ENCODE measurements around the gene PITPNC1. TPM values are rescaled to one million over a fixed set of nuclear protein-coding genes. Genes with fewer than 3 reads are reported as not detected.
A peak's percentile ranks its signal among the peaks of the same experiment; 100 is the strongest.

The PITPNC1 gene
- total RNA-seq, 2 donors from 2014 or later: 12.5 to 18.1 TPM

DNA sequence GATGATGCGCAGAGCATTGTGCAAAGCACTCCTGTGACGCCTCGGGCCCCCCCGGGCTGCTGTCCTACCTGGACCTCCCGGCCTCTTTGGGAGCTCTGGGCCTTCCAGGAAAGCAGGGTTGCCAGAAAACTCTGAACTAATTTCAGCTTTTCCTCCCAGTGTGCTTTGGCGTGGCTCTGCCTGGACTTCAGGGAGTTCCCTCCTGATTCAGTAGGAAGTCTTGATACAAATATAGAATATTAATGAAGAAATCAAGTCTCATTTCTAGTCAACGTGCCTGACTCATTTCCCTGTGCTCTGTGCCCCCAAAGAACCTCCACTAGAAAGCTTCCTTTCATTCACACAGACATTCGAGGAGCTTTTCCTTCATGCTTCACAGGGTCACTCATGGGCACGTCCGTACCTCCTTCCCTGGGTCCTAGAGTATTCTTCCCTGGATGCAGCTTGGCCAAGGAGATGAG lies 256.7 kb downstream of the PITPNC1 start:
- H3K9me3 ChIP-seq: no peaks in the 10 kb centered on the region
- H3K4me1 ChIP-seq: peaks cover 0 to 34% of the 10 kb centered on the region in 2 donors
- DNase-seq (ENCODE audit: low spot score): no peak
- no peaks in the 10 kb centered on the region for H3K27me3 ChIP-seq
- H3K4me3 ChIP-seq: no peak overlapping the region
- TF ChIP-seq, protein P1, sequence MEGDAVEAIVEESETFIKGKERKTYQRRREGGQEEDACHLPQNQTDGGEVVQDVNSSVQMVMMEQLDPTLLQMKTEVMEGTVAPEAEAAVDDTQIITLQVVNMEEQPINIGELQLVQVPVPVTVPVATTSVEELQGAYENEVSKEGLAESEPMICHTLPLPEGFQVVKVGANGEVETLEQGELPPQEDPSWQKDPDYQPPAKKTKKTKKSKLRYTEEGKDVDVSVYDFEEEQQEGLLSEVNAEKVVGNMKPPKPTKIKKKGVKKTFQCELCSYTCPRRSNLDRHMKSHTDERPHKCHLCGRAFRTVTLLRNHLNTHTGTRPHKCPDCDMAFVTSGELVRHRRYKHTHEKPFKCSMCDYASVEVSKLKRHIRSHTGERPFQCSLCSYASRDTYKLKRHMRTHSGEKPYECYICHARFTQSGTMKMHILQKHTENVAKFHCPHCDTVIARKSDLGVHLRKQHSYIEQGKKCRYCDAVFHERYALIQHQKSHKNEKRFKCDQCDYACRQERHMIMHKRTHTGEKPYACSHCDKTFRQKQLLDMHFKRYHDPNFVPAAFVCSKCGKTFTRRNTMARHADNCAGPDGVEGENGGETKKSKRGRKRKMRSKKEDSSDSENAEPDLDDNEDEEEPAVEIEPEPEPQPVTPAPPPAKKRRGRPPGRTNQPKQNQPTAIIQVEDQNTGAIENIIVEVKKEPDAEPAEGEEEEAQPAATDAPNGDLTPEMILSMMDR (IDR thresholded peaks at IDR 0.05): no peak
- peak overlapping the region; percentile 46 to 58 for H3K27ac ChIP-seq
- H3K36me3 ChIP-seq: no peaks in the 10 kb centered on the region

DNA sequence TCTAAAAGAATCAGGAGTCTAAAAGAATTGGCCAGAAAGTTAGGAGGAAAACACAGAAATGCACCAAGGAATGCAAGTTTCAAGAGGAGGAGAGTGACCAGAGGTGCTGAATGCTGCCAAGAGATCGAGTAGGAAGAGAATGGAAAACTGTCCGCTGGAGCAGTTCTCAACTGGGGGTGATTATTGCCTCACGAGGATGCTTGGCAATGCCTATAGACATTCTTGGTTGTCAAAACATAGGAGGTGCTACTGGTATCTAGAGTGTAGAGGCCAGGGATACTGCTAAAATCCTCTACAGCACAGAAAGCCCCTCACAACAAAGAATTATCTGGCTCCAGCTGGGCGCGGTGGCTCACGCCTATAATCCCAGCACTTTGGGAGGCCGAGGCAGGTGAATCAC lies 258.6 kb downstream of the PITPNC1 start:
- Histone ChIP-seq H3K36me3 (no peaks in the 10 kb centered on the region), H3K4me3 (no peak overlapping the region), H3K27ac (no peak overlapping the region), H3K4me1 (peaks cover 0 to 32% of the 10 kb centered on the region in 2 donors), H3K27me3 (no peaks in the 10 kb centered on the region), H3K9me3 (no peaks in the 10 kb centered on the region)
- TF ChIP-seq, protein P1 (IDR thresholded peaks at IDR 0.05): no peak
- DNase-seq (ENCODE audit: low spot score): no peak

DNA sequence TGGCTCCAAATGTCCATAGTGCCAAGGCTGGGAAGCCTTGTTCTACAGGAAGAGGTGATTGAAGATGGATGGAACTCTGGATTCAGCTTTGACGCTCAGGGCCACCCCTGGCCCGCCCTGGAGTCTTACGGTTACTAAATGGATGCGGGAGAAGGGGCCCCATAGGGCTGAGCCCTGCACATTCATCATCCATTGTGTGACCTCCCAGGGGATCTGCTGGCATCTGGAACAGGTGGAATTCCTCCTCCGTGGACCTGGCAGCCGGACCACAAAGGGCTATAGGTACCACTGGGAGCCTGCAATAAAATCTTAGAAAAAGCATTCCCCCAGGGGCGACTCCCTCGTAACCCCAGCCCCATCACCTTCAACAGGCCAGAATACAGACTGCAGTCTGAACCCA lies 259.2 kb downstream of the PITPNC1 start:
- Histone ChIP-seq H3K36me3 (no peaks in the 10 kb centered on the region), H3K4me1 (peaks cover 0 to 32% of the 10 kb centered on the region in 2 donors), H3K27me3 (no peaks in the 10 kb centered on the region), H3K4me3 (no peak overlapping the region), H3K27ac (no peak overlapping the region), H3K9me3 (no peaks in the 10 kb centered on the region)
- DNase-seq (ENCODE audit: low spot score): no peak
- TF ChIP-seq, protein P1 (IDR thresholded peaks at IDR 0.05): no peak

DNA sequence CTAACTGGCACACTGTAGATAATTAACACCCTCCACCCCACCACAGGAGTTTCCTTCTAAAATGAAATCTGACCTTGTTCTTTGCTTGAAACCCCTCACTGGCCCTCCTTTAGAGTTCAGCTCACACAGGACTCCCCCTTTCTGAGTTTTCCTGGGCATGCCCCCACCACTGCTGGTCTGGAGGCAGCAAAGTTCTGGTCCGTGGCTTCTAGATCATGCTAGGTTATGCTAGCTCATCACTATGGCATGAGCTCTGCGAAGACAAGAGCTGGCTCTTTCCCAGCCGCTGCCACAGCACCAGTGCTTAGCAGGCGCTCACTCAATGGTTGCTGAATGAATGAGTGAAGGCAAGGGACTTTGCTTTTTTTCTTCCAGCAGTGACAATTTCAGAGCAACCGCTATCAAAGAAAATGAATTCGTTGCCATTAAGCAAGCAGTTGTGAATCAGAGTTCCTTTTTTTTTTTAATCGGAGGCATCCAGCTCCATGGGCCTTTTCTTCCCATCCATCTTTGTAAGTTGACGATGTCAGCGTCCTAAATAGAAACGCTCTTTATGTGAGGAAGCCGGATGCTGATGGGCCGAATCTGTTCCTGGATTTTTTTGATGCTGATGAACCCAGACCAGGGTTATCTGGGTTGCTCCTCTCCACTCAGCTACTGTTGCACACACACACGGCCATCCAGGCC lies 259.9 kb downstream of the PITPNC1 start:
- Histone ChIP-seq H3K4me3 (no peak overlapping the region), H3K4me1 (peaks cover 0 to 32% of the 10 kb centered on the region in 2 donors), H3K36me3 (no peaks in the 10 kb centered on the region), H3K9me3 (no peaks in the 10 kb centered on the region), H3K27ac (peak overlapping the region in 1 of 2 donors; percentile 42), H3K27me3 (no peaks in the 10 kb centered on the region)
- DNase-seq (ENCODE audit: low spot score): no peak
- TF ChIP-seq, protein P1 (IDR thresholded peaks at IDR 0.05): no peak

DNA sequence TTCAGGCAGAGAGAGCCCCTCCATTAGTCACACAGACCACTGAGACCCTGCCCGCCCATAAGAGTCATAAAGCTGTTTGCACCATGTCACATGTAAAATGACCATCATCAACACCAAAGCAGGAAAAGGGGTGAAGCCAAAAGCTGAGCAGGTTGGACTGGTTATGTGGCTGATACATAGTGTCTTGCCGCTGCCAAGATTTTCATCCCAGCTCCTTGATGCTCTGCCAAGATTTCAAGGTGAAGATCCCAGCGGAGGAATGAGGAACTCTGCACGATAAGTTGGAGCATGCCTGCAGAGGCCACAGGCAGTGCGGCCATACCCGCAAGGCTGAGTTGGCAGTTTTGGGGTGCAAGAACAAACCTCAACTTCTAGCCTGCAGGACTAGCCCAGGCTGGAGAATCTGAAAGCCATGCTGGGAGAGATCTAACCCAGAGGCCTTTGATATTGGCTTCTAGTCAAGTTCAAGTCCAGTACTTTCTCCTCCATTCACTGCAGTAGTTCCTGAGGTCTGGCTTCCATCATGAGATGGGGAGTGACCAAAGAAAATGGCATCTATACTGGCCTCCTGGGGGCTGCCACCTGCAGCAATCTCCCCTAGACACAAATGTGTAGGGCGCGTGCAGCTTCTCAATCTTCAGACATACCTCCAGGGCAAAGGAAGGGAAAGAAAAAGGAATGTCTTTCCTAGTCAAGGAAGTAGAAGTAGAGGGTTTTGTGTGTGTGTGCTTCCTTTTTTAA lies 261.0 kb downstream of the PITPNC1 start:
- H3K9me3 ChIP-seq: no peaks in the 10 kb centered on the region
- no peak for DNase-seq (ENCODE audit: low spot score)
- no peaks in the 10 kb centered on the region for H3K27me3 ChIP-seq
- peaks cover 0 to 30% of the 10 kb centered on the region in 2 donors for H3K4me1 ChIP-seq
- H3K4me3 ChIP-seq: no peak overlapping the region
- H3K27ac ChIP-seq: no peak overlapping the region
- H3K36me3 ChIP-seq: no peaks in the 10 kb centered on the region
- TF ChIP-seq, protein P1 (IDR thresholded peaks at IDR 0.05): no peak

Measured in right atrium auricular region (tissue), 2 donors.